PC-3 (cell line): Measurements from ENCODE around the gene RAB3C.

Experiments
- EZH2 ChIP-seq: fragments of 300-600 bp; sonication (generic); IDR thresholded peaks from one replicate; pipeline ENCODE4 v1.6.1; 2017; ENCODE audit warnings: antibody characterized with exemption, mild to moderate bottlenecking, low read length; ENCODE audit not compliant: unreplicated experiment
- EZH2phosphoT487 ChIP-seq: fragments of 300-600 bp; sonication (generic); IDR thresholded peaks from 2 replicates; pipeline ENCODE4 v1.6.1; 2018; ENCODE audit warnings: mild to moderate bottlenecking, antibody characterized with exemption, low read length, borderline replicate concordance
- TF ChIP-seq, protein P1 (sequence below): fragments of 300-600 bp; sonication (generic); conservative IDR thresholded peaks from 2 replicates; pipeline ENCODE4 v1.5.1; 2017; ENCODE audit warnings: antibody characterized with exemption, low read depth, mild to moderate bottlenecking, low read length

DNA sequence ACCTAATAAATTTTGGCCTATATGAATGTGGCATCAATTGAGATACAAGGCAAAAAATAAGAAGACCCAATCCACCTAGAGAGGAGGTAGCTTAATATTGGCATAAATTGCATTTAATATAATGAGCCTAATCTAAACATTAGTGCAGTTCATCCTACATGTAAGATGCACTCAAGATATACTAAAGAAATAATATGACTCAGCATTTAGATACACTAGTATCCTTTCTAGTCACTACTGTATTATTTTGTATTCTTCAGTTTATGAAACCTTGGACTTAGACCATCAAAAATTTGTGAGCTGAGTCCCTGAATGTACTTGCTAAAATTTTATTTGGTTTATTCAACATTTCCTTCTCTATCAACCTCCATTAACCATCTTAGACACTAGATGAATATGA lies 104.7 kb downstream of the RAB3C start:
- TF ChIP-seq EZH2phosphoT487 (no peak), EZH2 (no peak)
- TF ChIP-seq, protein P1, sequence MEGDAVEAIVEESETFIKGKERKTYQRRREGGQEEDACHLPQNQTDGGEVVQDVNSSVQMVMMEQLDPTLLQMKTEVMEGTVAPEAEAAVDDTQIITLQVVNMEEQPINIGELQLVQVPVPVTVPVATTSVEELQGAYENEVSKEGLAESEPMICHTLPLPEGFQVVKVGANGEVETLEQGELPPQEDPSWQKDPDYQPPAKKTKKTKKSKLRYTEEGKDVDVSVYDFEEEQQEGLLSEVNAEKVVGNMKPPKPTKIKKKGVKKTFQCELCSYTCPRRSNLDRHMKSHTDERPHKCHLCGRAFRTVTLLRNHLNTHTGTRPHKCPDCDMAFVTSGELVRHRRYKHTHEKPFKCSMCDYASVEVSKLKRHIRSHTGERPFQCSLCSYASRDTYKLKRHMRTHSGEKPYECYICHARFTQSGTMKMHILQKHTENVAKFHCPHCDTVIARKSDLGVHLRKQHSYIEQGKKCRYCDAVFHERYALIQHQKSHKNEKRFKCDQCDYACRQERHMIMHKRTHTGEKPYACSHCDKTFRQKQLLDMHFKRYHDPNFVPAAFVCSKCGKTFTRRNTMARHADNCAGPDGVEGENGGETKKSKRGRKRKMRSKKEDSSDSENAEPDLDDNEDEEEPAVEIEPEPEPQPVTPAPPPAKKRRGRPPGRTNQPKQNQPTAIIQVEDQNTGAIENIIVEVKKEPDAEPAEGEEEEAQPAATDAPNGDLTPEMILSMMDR: no peak
